HG02623 (cell line): ENCODE measurements around the gene OR2Y1.
"Not testable (repeated sequence)": the region's sequence is repeated elsewhere in the genome, so short reads cannot be mapped to it uniquely, and the experiment has no call there.

Experiments used
- ATAC-seq: cut with Tn5 transposase; IDR thresholded peaks from one replicate; pipeline ENCODE4 v1.9.1; 2021; ENCODE audit warnings: moderate library complexity; ENCODE audit not compliant: unreplicated experiment

The OR2Y1 gene

GRCh38 chr5:180739958-180740357 lies at the start of gene OR2Y1:
OR2Y1 (minus strand) TSS chr5:180740058; CDS start chr5:180740058, 0 bp downstream.
- ATAC-seq = no peak

- ATAC-seq = not testable (repeated sequence)
Measured at GRCh38 chr5:180788651-180789410, 49.0 kb upstream of the OR2Y1 start.

GRCh38 chr5:180787711-180788431 lies 48.0 kb upstream of the OR2Y1 start:
- ATAC-seq = no peak

GRCh38 chr5:180786531-180787398 lies 46.9 kb upstream of the OR2Y1 start:
- no peak for ATAC-seq

GRCh38 chr5:180785794-180786221 lies 46.0 kb upstream of the OR2Y1 start:
- ATAC-seq = no peak

- ATAC-seq = no peak
Measured at GRCh38 chr5:180785121-180785781, 45.4 kb upstream of the OR2Y1 start.

- ATAC-seq = no peak
Measured at GRCh38 chr5:180784497-180785097, 44.7 kb upstream of the OR2Y1 start.

- ATAC-seq = no peak
Measured at GRCh38 chr5:180783340-180784052, 43.6 kb upstream of the OR2Y1 start.

- ATAC-seq = no peak
Measured at GRCh38 chr5:180782748-180783147, 42.9 kb upstream of the OR2Y1 start.

GRCh38 chr5:180781900-180782326 lies 42.1 kb upstream of the OR2Y1 start:
- not testable (repeated sequence) for ATAC-seq

GRCh38 chr5:180779985-180780610 lies 40.2 kb upstream of the OR2Y1 start:
- ATAC-seq = no peak

GRCh38 chr5:180777475-180777874 lies 37.6 kb upstream of the OR2Y1 start:
- no peak for ATAC-seq

- no peak for ATAC-seq
Measured at GRCh38 chr5:180776376-180776775, 36.5 kb upstream of the OR2Y1 start.

- ATAC-seq = no peak
Measured at GRCh38 chr5:180775624-180776023, 35.8 kb upstream of the OR2Y1 start.

- ATAC-seq = no peak
Measured at GRCh38 chr5:180771839-180772238, 32.0 kb upstream of the OR2Y1 start.

- no peak for ATAC-seq
Measured at GRCh38 chr5:180769821-180770220, 30.0 kb upstream of the OR2Y1 start.

GRCh38 chr5:180755601-180756000 lies 15.7 kb upstream of the OR2Y1 start:
- ATAC-seq = no peak

- ATAC-seq = no peak
Measured at GRCh38 chr5:180744253-180744652, 4.4 kb upstream of the OR2Y1 start.

GRCh38 chr5:180742727-180743126 lies 2.9 kb upstream of the OR2Y1 start:
- ATAC-seq = no peak
